GM21576 (cell line): ENCODE results near the gene ASAP3.
"Not testable (repeated sequence)": the region's sequence is repeated elsewhere in the genome, so short reads cannot be mapped to it uniquely, and the experiment has no call there.

ENCODE experiments used
- ATAC-seq: cut with Tn5 transposase; IDR thresholded peaks from one replicate; pipeline ENCODE4 v1.9.1; 2021; ENCODE audit warnings: mild to moderate bottlenecking, moderate library complexity; ENCODE audit not compliant: unreplicated experiment

The ASAP3 gene

DNA sequence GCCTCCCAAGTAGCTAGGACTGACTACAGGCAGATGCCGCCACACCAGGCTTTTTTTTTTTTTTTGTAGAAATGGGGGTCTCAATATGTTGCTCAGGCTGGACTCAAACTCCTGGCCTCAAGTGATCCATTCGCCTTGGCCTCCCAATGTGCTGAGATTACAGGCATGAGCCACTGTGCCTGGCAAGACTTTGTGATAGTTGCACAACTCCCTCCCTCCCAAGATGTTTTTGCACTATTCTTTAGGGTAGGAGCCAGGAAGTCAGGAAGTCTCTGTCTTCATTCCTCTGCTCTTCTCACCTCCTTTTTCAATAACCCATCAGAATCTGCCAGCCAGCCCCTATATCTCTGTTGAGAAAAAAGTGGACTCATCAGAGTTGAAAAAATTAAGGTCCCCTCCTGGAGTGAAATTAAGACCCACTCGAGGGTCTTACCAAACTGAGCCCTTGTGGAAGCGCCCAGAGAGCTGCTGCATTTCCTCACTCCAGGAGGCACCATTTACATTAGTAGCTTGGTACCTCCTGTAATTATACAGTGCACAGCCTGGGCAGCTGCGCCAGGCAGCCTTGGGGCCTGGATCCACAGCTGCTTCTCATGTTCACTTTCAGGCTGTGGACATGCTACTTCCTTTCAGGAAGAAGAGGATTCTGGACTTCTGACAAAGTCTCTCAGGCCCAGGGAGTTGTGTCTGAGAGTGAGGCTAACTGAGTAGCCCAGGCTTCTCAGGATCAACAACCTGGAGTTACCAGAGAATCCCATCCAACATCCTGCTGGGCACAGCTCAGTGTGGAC, 83.5 kb downstream of the ASAP3 start:
- no peak for ATAC-seq

- ATAC-seq: no peak
These were observed 84.8 kb downstream of the ASAP3 start for GRCh38 chr1:23399229-23399628.

DNA sequence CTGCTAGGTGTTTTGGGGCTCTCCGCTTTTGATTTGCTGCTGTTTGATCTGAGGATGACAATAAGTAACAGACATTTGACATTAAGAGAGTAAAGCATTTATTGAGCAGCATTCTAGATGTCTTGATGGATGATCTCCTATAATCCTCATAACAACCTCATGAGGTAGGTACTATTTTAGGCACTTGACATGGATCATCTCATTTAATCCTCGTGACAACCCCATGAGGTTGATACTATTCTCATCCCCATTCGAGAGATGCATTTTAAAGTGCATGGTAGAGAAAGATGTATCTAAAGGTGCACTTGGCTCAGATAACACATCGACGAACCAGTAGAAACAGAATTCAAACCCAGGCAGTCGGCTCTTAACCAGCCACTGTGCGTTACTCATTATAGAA, 86.1 kb downstream of the ASAP3 start:
- no peak for ATAC-seq

DNA sequence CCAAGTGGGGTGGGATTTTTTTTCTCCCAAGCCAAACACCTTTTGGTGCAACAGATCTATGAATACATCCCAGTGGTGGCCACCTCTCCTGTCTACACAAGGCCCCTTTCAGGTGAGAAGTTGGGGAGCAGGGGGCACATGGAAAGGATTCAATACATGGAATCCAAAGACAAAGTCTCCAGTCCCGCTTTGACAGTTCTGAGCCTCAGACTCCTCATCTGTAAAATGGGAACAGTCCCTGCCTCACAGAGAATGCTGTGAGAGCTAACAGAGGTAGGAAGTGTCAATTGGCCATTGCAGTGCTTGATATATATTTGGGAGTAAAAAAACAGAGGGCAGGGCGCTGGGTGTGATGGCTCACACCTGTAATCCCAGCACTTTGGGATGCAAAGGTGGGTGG, 87.6 kb downstream of the ASAP3 start:
- ATAC-seq: no peak

GRCh38 chr1:23395849-23396248, 88.1 kb downstream of the ASAP3 start:
- no peak for ATAC-seq

DNA sequence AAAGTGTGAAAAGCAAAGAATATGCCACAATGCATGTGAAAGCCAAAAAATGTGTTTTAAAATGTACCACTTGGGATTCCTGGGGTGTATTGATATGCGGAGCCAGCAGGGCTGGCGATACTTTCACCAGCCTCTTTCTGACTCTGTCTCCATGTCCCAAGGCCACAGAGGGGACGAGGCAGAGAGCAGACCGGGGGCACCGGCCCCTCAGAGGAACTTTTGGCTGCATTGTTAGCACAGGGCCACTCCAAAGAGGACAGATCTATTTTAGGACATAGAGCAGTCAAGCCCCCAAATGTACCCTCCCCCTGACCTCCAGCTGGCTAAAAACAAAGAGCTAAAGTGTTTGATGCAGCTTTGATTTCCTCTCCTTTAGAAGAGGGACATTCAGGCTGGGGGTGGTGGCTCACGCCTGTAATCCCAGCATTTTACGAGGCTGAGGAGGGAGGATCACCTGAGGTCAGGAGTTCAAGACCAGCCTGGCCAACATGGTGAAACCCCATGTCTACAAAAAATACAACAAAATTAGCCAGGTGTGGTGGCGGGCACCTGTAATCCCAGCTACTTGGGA, 88.7 kb downstream of the ASAP3 start:
- ATAC-seq: no peak

GRCh38 chr1:23394684-23395083, 89.3 kb downstream of the ASAP3 start:
- no peak for ATAC-seq

DNA sequence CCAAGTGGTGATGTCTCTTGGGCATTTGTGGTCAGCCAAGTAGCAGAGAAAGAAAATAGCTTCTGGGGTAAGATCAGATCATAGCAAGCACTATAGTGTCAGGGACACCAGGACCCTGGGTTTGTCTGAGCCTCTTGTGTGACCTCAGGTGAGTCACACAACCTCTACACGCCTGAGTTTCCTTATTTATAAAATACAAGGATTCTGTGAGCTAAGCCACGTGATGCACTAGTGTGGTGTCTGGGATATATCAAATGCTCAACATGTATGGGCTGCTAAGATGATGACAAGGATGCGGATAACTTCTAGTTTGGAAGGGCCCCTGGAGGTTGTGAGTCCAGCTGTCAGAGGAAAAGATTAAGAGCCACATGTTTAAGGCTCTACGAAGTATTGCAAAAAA, 89.8 kb downstream of the ASAP3 start:
- ATAC-seq: no peak

- ATAC-seq: no peak
These were observed 90.3 kb downstream of the ASAP3 start for GRCh38 chr1:23393706-23394105.

DNA sequence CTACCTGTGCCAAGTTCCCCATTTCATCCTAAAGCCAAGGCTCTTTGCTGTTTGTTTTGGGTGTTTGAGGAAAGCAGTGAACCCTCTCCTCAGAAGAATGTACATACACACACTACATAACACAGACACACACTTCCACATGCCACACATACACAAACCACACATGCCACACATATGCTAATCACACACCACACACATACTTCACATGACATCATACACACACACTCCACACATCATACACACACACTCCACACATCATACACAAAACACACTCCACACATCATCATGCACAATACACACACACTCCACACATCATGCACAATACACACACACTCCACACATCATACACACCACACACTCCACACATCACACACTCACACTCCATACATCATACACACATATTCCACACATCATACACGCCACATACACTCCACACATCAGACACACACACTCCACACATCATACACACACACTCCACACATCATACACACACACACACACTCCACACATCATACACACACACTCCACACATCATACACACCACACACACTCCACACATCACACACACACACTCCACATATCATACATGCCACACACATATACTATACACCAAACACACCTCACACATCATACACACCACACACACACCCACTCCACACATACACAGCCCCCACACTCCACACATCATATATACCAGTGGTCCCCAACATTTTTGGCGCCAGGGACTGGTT, 91.7 kb downstream of the ASAP3 start:
- ATAC-seq: no peak

DNA sequence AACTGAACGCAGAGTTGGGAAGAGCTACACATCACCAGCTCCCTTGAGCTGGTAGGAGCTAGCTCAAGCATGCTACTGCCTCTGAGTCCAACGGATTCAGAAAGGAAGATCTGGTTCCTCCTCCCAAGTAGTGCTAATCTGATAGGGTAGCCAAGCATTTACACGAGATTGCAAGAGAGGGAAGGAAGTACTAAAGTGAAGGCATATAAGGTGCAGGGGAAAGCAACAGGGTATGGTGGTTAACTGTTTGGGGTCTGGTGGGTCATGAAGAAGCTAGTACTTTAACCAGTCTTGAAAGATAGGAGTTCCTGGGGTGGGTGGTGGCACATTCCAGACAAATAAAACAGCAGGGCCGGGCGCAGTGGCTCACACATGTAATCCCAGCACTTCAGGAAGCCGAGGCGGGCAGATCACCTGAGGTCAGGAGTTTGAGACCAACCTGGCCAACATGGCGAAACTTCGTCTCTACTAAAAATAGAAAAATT, 94.1 kb downstream of the ASAP3 start:
- no peak for ATAC-seq

- ATAC-seq: no peak
These were observed 96.5 kb downstream of the ASAP3 start for GRCh38 chr1:23387494-23387893.

- ATAC-seq: no peak
These were observed 98.8 kb downstream of the ASAP3 start for GRCh38 chr1:23385119-23385621.

- ATAC-seq: no peak
These were observed 99.5 kb downstream of the ASAP3 start for GRCh38 chr1:23384312-23385058.

GRCh38 chr1:23383577-23384311, 100.2 kb downstream of the ASAP3 start:
- ATAC-seq: no peak

DNA sequence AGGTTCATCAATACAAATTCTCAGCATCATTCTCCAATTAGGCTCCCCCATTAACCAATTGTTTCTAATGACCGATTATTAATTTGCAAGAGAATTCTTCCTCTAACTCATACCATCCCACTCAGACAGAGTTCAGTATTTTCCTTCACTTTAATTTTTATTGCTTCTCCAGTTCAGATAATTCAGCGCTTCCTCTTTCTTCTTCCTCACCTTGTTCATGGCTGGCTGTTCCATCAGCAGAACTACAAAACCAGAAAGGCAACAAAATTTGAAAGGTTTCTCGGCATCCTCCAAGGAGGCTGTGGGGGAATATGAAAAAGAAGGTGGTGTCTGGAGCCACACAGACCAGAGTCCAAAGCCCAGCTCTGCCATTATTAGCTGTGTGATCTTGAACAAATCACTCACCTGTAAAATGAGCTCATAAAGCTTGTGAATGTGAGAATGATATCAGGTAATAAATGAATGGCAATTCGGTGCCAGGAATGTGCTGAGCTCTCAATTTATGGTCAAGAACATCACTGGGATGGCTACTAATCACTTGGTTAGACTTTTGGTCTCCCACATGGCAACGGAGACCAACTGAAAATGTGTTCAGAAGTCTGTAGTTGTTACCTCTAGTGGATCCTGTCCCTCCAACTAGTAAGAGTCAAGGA, 102.6 kb downstream of the ASAP3 start:
- ATAC-seq: no peak

DNA sequence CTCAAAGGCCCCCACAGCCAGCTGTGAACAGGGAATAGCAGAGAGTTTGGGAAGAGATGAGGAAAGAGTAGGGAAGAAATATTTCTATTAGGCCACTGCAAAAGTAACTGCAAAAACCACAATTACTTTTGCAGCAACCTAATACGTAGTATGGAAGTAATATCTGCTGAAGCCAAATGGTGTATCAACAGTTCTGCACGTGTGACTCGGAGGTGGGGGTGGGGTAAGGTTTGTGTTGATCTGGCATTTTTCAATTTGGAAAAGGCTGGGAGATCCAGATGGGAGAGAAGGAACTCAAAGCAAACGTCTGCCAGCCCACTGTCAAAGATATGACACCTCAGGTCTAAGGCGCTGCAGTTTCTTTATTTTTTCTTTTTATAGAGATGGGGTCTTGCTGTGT, 103.3 kb downstream of the ASAP3 start:
- ATAC-seq: no peak

GRCh38 chr1:23380236-23380635, 103.7 kb downstream of the ASAP3 start:
- ATAC-seq: not testable (repeated sequence)
